Immature natural killer cell (primary cell): ENCODE measurements around the gene STK38. TPM values are rescaled to one million over a fixed set of nuclear protein-coding genes. Genes with fewer than 3 reads are reported as not detected.

Source experiments
- DNase-seq, 3 donors: peaks; one replicate each; pipeline ENCODE4 v3.0.0; 2022; ENCODE audit warnings: mixed read lengths in 1 of 3
- H3K27ac Mint-ChIP-seq, 6 donors: one replicate each; pipeline ENCODE4 v1.8.0; 2020; ENCODE audit warnings: mixed read lengths in 6 of 6, mild to moderate bottlenecking in 5 of 6, inconsistent platforms in 4 of 6, moderate library complexity in 3 of 6
- H3K27me3 Mint-ChIP-seq, 3 donors: one replicate each; pipeline ENCODE4 v1.8.0; 2020 to 2021; ENCODE audit warnings: low read depth in 3 of 3, mild to moderate bottlenecking in 3 of 3, mixed read lengths in 3 of 3, moderate library complexity in 3 of 3, inconsistent platforms in 1 of 3
- H3K36me3 Mint-ChIP-seq, 3 donors: one replicate each; pipeline ENCODE4 v1.8.0; 2020; ENCODE audit warnings: mixed read lengths in 3 of 3, inconsistent platforms in 2 of 3, mild to moderate bottlenecking in 2 of 3
- H3K4me1 Mint-ChIP-seq, 2 donors: one replicate each; pipeline ENCODE4 v1.8.0; 2020; ENCODE audit warnings: inconsistent platforms in 2 of 2, mild to moderate bottlenecking in 2 of 2, mixed read lengths in 2 of 2, moderate library complexity in 1 of 2
- H3K4me3 Mint-ChIP-seq, 5 donors: one replicate each; pipeline ENCODE4 v1.8.0; 2020; ENCODE audit warnings: mild to moderate bottlenecking in 5 of 5, mixed read lengths in 5 of 5, inconsistent platforms in 3 of 5, moderate library complexity in 3 of 5
- H3K9me3 Mint-ChIP-seq, 6 donors: one replicate each; pipeline ENCODE4 v1.8.0; 2020; ENCODE audit warnings: mild to moderate bottlenecking in 6 of 6, mixed read lengths in 6 of 6, inconsistent platforms in 4 of 6, moderate library complexity in 3 of 6
- polyA plus RNA-seq, 3 donors: library from polyadenylated mRNA; unstranded; fragments of 300-500 nt; fragmentation: Illumina TruSeq; gene quantifications; one replicate each; pipeline ENCODE4 v1.2.3, GENCODE V29; 2021

The STK38 gene
- polyA plus RNA-seq, 3 donors from 2014 or later, result 74.2 to 179 (median 81.2) TPM

DNA sequence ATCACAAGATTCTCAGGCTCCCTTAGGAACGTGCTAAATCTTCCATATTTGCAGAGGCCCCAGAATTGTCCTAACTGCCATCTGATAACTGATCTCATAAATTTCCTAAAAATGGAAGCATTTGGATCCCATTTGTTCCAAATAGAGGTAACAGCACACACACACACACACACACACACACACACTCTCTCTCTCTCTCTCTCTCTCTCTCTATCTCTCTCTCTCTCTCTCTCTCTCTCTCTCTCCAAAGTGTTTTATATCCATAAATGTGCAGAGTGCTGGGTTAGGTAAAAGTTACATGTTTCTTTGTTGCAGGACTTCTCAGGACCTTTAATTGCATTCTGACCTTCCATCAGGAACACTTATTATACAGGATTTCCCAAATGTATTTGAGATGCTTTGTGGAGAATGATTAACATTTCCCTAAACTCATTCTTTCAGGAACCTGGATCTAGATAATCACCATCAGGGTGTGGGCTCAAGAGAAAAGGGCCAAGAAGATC lies 8.5 kb upstream of the STK38 start:
- H3K9me3 Mint-ChIP-seq, result no peaks in the 10 kb centered on the region
- H3K36me3 Mint-ChIP-seq, result no peaks in the 10 kb centered on the region
- H3K4me1 Mint-ChIP-seq, result peaks cover 4 to 7% of the 10 kb centered on the region in 2 donors
- H3K27ac Mint-ChIP-seq, result no peak overlapping the region
- H3K4me3 Mint-ChIP-seq, result no peak overlapping the region
- DNase-seq, result no peak
- H3K27me3 Mint-ChIP-seq, result peaks cover 0 to 8% (median 2%) of the 10 kb centered on the region in 3 donors

DNA sequence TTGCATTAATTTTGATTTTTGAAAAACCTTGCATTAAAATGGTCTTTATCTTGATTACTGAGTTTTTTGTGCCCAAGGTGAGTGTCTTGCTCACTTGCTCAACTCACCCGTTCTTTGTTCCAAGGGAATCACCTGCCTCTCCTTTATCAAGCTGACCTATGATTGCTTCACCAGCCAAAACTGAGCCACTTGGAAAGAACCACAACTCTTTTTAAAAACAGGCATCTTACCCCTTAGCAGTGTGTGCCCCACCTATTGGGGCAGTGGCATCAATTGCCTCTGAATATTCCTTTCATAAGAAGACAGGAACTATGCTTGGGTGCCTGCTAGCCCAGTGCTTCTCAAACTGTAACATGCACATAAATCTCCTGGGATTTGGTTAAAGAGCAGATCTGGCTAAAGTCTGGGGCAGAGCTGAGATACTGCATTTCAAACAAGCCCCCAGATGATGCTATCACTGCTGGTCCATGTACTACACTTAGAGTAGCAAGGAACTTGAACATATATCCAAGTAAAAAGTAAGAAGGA lies 3.3 kb upstream of the STK38 start:
- H3K27me3 Mint-ChIP-seq, result peaks cover 9 to 14% (median 12%) of the 10 kb centered on the region in 3 donors
- H3K27ac Mint-ChIP-seq, result peak overlapping the region in 1 of 6 donors; percentile 19
- peaks cover 17 to 29% of the 10 kb centered on the region in 2 donors for H3K4me1 Mint-ChIP-seq
- H3K9me3 Mint-ChIP-seq, result no peaks in the 10 kb centered on the region
- H3K4me3 Mint-ChIP-seq, result no peak overlapping the region
- H3K36me3 Mint-ChIP-seq, result peaks cover 0 to 3% (median 0%) of the 10 kb centered on the region in 3 donors
- DNase-seq, result no peak

GRCh38 chr6:36548401-36548743 lies 1.1 kb upstream of the STK38 start:
- H3K27me3 Mint-ChIP-seq, result peaks cover 16 to 17% (median 16%) of the 10 kb centered on the region in 3 donors
- H3K36me3 Mint-ChIP-seq, result peaks cover 4 to 7% (median 5%) of the 10 kb centered on the region in 3 donors
- H3K4me1 Mint-ChIP-seq, result peaks cover 33 to 49% of the 10 kb centered on the region in 2 donors
- peak overlapping the region; percentile 17 to 99 (median 58) for H3K4me3 Mint-ChIP-seq
- peak overlapping the region; percentile 97 to 99 (median 98) for H3K27ac Mint-ChIP-seq
- DNase-seq, result no peak
- no peaks in the 10 kb centered on the region for H3K9me3 Mint-ChIP-seq

GRCh38 chr6:36547646-36548400 lies 544 bp upstream of the STK38 start:
- Mint-ChIP-seq H3K4me1 (peaks cover 39 to 53% of the 10 kb centered on the region in 2 donors), H3K27ac (peak overlapping the region; percentile 97 to 99 (median 98)), H3K9me3 (no peaks in the 10 kb centered on the region), H3K27me3 (peaks cover 17% of the 10 kb centered on the region in 3 donors), H3K36me3 (peaks cover 4 to 7% (median 5%) of the 10 kb centered on the region in 3 donors), H3K4me3 (peak overlapping the region; percentile 96 to 99 (median 99))
- DNase-seq, result no peak

GRCh38 chr6:36546308-36546919 lies 865 bp downstream of the STK38 start:
- Mint-ChIP-seq H3K9me3 (no peaks in the 10 kb centered on the region), H3K4me1 (peaks cover 49 to 64% of the 10 kb centered on the region in 2 donors)
- peak; percentile 18 to 22 (median 21) for DNase-seq

GRCh38 chr6:36545767-36546307 lies 1.4 kb downstream of the STK38 start:
- no peaks in the 10 kb centered on the region for H3K9me3 Mint-ChIP-seq
- peak overlapping the region; percentile 97 to 99 (median 98) for H3K27ac Mint-ChIP-seq
- H3K27me3 Mint-ChIP-seq, result peaks cover 16 to 17% (median 17%) of the 10 kb centered on the region in 3 donors
- peaks cover 55 to 70% of the 10 kb centered on the region in 2 donors for H3K4me1 Mint-ChIP-seq
- peak in 1 of 3 donors; percentile 3 for DNase-seq
- peaks cover 4 to 11% (median 10%) of the 10 kb centered on the region in 3 donors for H3K36me3 Mint-ChIP-seq
- peak overlapping the region; percentile 96 to 99 (median 99) for H3K4me3 Mint-ChIP-seq

More at GRCh38 chr6:36546308-36546919, 865 bp downstream of the STK38 start:
- Mint-ChIP-seq H3K27ac (peak overlapping the region; percentile 97 to 99 (median 98)), H3K27me3 (peaks cover 16 to 17% (median 17%) of the 10 kb centered on the region in 3 donors), H3K36me3 (peaks cover 4 to 8% (median 6%) of the 10 kb centered on the region in 3 donors), H3K4me3 (peak overlapping the region; percentile 96 to 99 (median 99))

- Mint-ChIP-seq H3K36me3 (peaks cover 8 to 19% (median 17%) of the 10 kb centered on the region in 3 donors), H3K4me1 (peaks cover 68 to 85% of the 10 kb centered on the region in 2 donors), H3K27me3 (peaks cover 16 to 17% (median 17%) of the 10 kb centered on the region in 3 donors), H3K9me3 (no peaks in the 10 kb centered on the region), H3K4me3 (peak overlapping the region; percentile 89 to 99 (median 93)), H3K27ac (peak overlapping the region; percentile 93 to 98 (median 96))
- peak; percentile 81 to 84 (median 82) for DNase-seq
Observed at GRCh38 chr6:36544228-36544627, 3.1 kb downstream of the STK38 start.

- peaks cover 10 to 15% (median 13%) of the 10 kb centered on the region in 3 donors for H3K27me3 Mint-ChIP-seq
- DNase-seq, result no peak
- H3K4me1 Mint-ChIP-seq, result peaks cover 65 to 76% of the 10 kb centered on the region in 2 donors
- peak overlapping the region; percentile 66 to 89 (median 77) for H3K4me3 Mint-ChIP-seq
- H3K27ac Mint-ChIP-seq, result peak overlapping the region; percentile 69 to 85 (median 81)
- H3K36me3 Mint-ChIP-seq, result peaks cover 12 to 33% (median 20%) of the 10 kb centered on the region in 3 donors
- H3K9me3 Mint-ChIP-seq, result no peaks in the 10 kb centered on the region
Observed at GRCh38 chr6:36542041-36542440, 5.2 kb downstream of the STK38 start.

DNA sequence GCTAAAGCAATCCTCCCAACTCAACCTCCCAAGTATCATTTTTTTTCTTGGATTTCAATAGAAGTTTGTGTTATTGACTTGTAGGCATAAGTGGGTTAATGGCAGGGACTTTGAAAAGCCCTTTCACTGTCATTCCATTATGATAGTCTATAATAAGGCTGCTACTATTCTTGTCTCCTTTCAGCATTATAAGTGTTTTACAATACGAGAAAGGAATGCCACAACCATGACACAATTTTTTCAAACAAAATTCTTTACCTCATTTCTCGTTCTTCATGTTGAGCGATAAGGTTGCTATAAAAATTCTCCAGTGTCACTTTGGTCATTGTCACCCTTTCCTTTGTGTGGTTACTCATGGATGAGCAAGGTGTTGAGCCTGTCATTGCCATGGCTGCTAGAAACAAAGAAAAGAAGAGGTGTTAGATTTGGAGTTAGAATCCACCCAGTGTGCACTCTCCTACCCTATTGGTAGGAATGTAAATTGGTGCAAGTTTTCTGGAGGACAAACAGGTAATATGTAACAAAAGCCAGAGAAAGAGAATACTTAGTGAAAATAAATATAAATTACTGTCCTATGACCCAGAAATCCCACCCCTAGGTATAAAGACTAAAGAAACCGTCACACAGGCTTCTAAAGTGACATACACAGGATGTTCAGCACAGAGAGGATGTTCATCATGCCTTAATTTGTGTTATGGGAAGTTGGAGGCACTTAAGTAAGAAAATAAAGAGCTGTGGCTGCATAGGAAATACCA lies 7.3 kb downstream of the STK38 start:
- peaks cover 73 to 83% of the 10 kb centered on the region in 2 donors for H3K4me1 Mint-ChIP-seq
- peak overlapping the region; percentile 77 to 95 (median 90) for H3K27ac Mint-ChIP-seq
- H3K4me3 Mint-ChIP-seq, result peak overlapping the region; percentile 7 to 68 (median 24)
- DNase-seq, result peak; percentile 51 to 61 (median 54)
- H3K27me3 Mint-ChIP-seq, result peaks cover 5 to 9% (median 9%) of the 10 kb centered on the region in 3 donors
- peaks cover 25 to 46% (median 32%) of the 10 kb centered on the region in 3 donors for H3K36me3 Mint-ChIP-seq
- no peaks in the 10 kb centered on the region for H3K9me3 Mint-ChIP-seq

DNA sequence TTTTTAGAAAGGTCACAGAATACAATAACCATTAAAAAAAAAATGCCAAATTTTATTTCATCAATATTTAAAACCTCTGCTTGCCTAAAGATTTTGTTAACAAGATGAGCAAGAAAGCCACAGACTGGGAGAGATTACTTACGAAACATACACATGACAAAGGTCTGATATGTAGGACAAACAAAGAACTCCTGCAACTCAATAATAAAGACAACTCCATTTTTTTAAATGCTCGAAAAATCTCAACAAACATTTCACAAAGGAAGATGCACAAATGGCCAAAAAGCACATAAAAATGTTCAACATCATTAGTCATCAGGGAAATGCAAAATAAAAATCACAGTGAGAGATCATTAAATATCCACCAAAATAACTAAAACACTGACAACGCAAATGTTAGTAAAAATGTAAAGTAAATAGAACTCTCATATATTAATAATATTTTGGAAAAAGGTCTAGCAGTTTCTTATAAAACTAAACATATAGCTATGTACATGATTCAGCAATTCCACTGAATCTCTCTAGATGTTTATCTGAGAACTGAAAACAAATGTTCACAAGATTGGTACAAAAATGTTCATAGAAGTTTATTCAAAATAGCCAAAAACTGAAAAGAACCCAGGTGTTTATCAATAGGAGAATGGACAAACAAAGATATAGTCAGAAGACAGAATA lies 10.3 kb downstream of the STK38 start:
- peaks cover 74 to 88% of the 10 kb centered on the region in 2 donors for H3K4me1 Mint-ChIP-seq
- H3K27ac Mint-ChIP-seq, result peak overlapping the region; percentile 47 to 80 (median 66)
- no peak for DNase-seq
- peak overlapping the region; percentile 10 to 63 (median 33) for H3K4me3 Mint-ChIP-seq
- peaks cover 0 to 1% (median 0%) of the 10 kb centered on the region in 3 donors for H3K27me3 Mint-ChIP-seq
- H3K36me3 Mint-ChIP-seq, result peaks cover 27 to 51% (median 37%) of the 10 kb centered on the region in 3 donors
- no peaks in the 10 kb centered on the region for H3K9me3 Mint-ChIP-seq

DNA sequence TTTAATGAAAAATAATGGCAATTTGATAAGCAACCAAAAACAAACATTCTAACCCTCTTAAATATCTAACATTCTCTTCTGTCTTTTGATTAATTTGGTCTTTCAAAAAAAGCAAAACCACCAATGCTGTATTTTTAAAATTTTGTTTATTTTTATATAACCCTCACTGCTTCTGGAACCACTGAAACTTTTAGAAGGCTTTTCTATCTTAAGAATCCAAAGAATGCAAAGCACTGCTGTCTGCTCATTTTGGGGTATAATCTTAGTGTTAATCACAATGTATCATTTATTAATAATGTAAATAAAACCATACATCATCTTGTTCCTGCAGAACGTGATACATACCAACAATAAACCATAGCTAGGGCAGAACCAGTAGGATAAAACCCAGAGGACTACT lies 14.0 kb downstream of the STK38 start:
- Mint-ChIP-seq H3K27me3 (peaks cover 0 to 1% (median 1%) of the 10 kb centered on the region in 3 donors), H3K9me3 (no peaks in the 10 kb centered on the region), H3K4me1 (peaks cover 72 to 89% of the 10 kb centered on the region in 2 donors), H3K4me3 (peak overlapping the region in 2 of 5 donors; percentile 15 to 27), H3K36me3 (peaks cover 29 to 47% (median 36%) of the 10 kb centered on the region in 3 donors), H3K27ac (peak overlapping the region; percentile 35 to 77 (median 52))
- DNase-seq, result no peak

GRCh38 chr6:36526066-36526465 lies 21.2 kb downstream of the STK38 start:
- Mint-ChIP-seq H3K36me3 (peaks cover 20 to 49% (median 36%) of the 10 kb centered on the region in 3 donors), H3K4me1 (peaks cover 46 to 67% of the 10 kb centered on the region in 2 donors), H3K9me3 (no peaks in the 10 kb centered on the region), H3K4me3 (no peak overlapping the region), H3K27me3 (peaks cover 0 to 3% (median 0%) of the 10 kb centered on the region in 3 donors), H3K27ac (peak overlapping the region in 5 of 6 donors; percentile 35 to 86 (median 57))
- DNase-seq, result no peak
